KBM-7 (cell line): ENCODE results near the gene IGFBP7.
A peak's percentile ranks its signal among the peaks of the same experiment; 100 is the strongest.

ENCODE experiments used
- DNase-seq: peaks from one replicate; pipeline ENCODE4 v3.0.0-alpha.2; 2015
- in situ Hi-C: fragments of 300-500 bp; cut with MboI; formaldehyde crosslinking; loops from 2 replicates; pipeline ENCODE4 v1.14.3; 2020; ENCODE audit warnings: low sequenced_read_pairs, low pct_unique_long_range_greater_than_20kb, mixed read lengths

Gene IGFBP7

GRCh38 chr4:57109847-57110639 is at the start of gene IGFBP7:
TSS of gene IGFBP7 (minus strand) at chr4:57110385. CDS start at chr4:57110351, 34 bp downstream.
- peak; percentile 28 for DNase-seq
- in situ Hi-C loops, result no loop called here

GRCh38 chr4:57159866-57160265 is 49.7 kb upstream of the IGFBP7 start:
- DNase-seq, result no peak
- in situ Hi-C loops, result no loop called here

- in situ Hi-C loops, result no loop called here
- no peak for DNase-seq
Observed at GRCh38 chr4:57158762-57159161, 48.6 kb upstream of the IGFBP7 start.

- no peak for DNase-seq
- in situ Hi-C loops, result no loop called here
Observed at GRCh38 chr4:57158221-57158620, 48.0 kb upstream of the IGFBP7 start.

GRCh38 chr4:57157596-57158137 is 47.5 kb upstream of the IGFBP7 start:
- DNase-seq, result no peak
- in situ Hi-C loops, result no loop called here

GRCh38 chr4:57156242-57156990 is 46.2 kb upstream of the IGFBP7 start:
- no peak for DNase-seq
- in situ Hi-C loops, result no loop called here

GRCh38 chr4:57154926-57155325 is 44.7 kb upstream of the IGFBP7 start:
- no peak for DNase-seq
- in situ Hi-C loops, result no loop called here

GRCh38 chr4:57154191-57154590 is 44.0 kb upstream of the IGFBP7 start:
- in situ Hi-C loops, result no loop called here

GRCh38 chr4:57153207-57153606 is 43.0 kb upstream of the IGFBP7 start:
- in situ Hi-C loops, result no loop called here
- no peak for DNase-seq

More at GRCh38 chr4:57154191-57154590, 44.0 kb upstream of the IGFBP7 start:
- DNase-seq, result peak; percentile 9

GRCh38 chr4:57151481-57151880 is 41.3 kb upstream of the IGFBP7 start:
- in situ Hi-C loops, result no loop called here
- no peak for DNase-seq

- no peak for DNase-seq
- in situ Hi-C loops, result no loop called here
Observed at GRCh38 chr4:57149833-57150232, 39.6 kb upstream of the IGFBP7 start.

GRCh38 chr4:57148831-57149505 is 38.8 kb upstream of the IGFBP7 start:
- no peak for DNase-seq
- in situ Hi-C loops, result no loop called here

GRCh38 chr4:57148177-57148576 is 38.0 kb upstream of the IGFBP7 start:
- DNase-seq, result no peak
- in situ Hi-C loops, result no loop called here

- no peak for DNase-seq
- in situ Hi-C loops, result no loop called here
Observed at GRCh38 chr4:57147335-57148060, 37.3 kb upstream of the IGFBP7 start.

GRCh38 chr4:57146444-57146843 is 36.3 kb upstream of the IGFBP7 start:
- in situ Hi-C loops, result no loop called here
- DNase-seq, result no peak

GRCh38 chr4:57144466-57144865 is 34.3 kb upstream of the IGFBP7 start:
- no peak for DNase-seq
- in situ Hi-C loops, result no loop called here

- DNase-seq, result no peak
- in situ Hi-C loops, result no loop called here
Observed at GRCh38 chr4:57139783-57140182, 29.6 kb upstream of the IGFBP7 start.

- no peak for DNase-seq
- in situ Hi-C loops, result no loop called here
Observed at GRCh38 chr4:57137261-57137660, 27.1 kb upstream of the IGFBP7 start.

- no peak for DNase-seq
- in situ Hi-C loops, result no loop called here
Observed at GRCh38 chr4:57136281-57136680, 26.1 kb upstream of the IGFBP7 start.
